Right ventricle myocardium superior (tissue), 1 donor: ENCODE results near the gene MLEC. TPM values are rescaled to one million over a fixed set of nuclear protein-coding genes. Genes with fewer than 3 reads are reported as not detected.

ENCODE experiments used
- ATAC-seq: fragments of 200-7000 bp; cut with Tn5 transposase; one replicate; pipeline ENCODE4 v1.9.1; 2020; ENCODE audit warnings: mild to moderate bottlenecking; ENCODE audit not compliant: poor library complexity
- DNase-seq: peaks from one replicate; pipeline ENCODE4 v3.0.0-alpha.2; 2020
- intact Hi-C: fragments of 100-400 bp; cut with DNase I; formaldehyde crosslinking; loops from one replicate; pipeline ENCODE4 v1.11.2; 2022
- long read RNA-seq: library from polyadenylated mRNA; unstranded; transcript quantifications from one replicate; pipeline ENCODE4 v2.0.0, GENCODE V29; 2021
- total RNA-seq: library from RNA; stranded (reverse); fragmentation: NEBNext Ultra II Directional; extraction: Animal tissue kit (Norgen Biotek cat#: 25700); gene quantifications from one replicate; pipeline ENCODE4 v1.2.1, GENCODE V29; 2021
- donor health status: DM: no; HTN: yes; CAD: no; lungs with severe emphysema.

The MLEC gene, protein sequence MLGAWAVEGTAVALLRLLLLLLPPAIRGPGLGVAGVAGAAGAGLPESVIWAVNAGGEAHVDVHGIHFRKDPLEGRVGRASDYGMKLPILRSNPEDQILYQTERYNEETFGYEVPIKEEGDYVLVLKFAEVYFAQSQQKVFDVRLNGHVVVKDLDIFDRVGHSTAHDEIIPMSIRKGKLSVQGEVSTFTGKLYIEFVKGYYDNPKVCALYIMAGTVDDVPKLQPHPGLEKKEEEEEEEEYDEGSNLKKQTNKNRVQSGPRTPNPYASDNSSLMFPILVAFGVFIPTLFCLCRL
- total RNA-seq: 125 TPM
- long read RNA-seq, full-length matches to known transcripts: 40 of 222 reads
- long read RNA-seq, partial matches to known transcripts: 0 of 222 reads
- long read RNA-seq, other reads (novel, unspliced or antisense): 182 of 222 reads

- intact Hi-C loops: no loop called here
- ATAC-seq (peak; percentile 93), DNase-seq (peak; percentile 99)
These were observed at the start of gene MLEC for GRCh38 chr12:120686690-120687577. TSS of gene MLEC (plus strand) at chr12:120687149. CDS start at chr12:120687297, 148 bp downstream.

- intact Hi-C loops: loop anchor here (5.0 kb wide), 1 partner anchor 332 kb away; no protein-coding TSS in a partner anchor
- DNase-seq: no peak
- peak; percentile 70 for ATAC-seq
These were observed 46.9 kb upstream of the MLEC start, which contains the start of gene CABP1 for GRCh38 chr12:120639771-120640721. TSS of gene CABP1 (plus strand) at chr12:120640626. CDS start at chr12:120640686, 60 bp downstream.

GRCh38 chr12:120640861-120641833, 45.8 kb upstream of the MLEC start:
- intact Hi-C loops: loop anchor here (5.0 kb wide), 1 partner anchor 331 kb away; no protein-coding TSS in a partner anchor
- DNase-seq (peak; percentile 74), ATAC-seq (peak; percentile 90)

DNA sequence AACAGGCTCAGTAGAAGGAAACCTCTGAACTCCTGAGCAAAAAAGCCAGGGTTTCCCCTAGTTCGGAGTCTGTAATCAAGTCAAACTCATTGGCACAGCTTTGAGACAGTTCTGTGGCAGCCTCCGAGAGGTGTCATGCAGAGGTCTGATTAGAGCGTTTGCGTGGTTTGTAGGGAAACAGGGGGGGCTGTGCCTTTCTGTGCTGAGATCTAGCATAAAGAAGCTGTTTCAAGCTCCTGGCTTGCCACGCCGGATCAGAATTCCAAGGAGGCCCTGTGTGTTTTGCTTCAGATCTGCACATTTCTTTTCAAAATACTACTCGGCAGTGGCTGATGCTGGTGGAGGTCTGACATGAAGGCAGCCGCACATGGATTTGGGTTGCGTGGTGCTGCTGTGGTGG, 44.8 kb upstream of the MLEC start:
- DNase-seq (no peak), ATAC-seq (no peak)
- intact Hi-C loops: loop anchor here (5.0 kb wide), 1 partner anchor 330 kb away; no protein-coding TSS in a partner anchor

DNA sequence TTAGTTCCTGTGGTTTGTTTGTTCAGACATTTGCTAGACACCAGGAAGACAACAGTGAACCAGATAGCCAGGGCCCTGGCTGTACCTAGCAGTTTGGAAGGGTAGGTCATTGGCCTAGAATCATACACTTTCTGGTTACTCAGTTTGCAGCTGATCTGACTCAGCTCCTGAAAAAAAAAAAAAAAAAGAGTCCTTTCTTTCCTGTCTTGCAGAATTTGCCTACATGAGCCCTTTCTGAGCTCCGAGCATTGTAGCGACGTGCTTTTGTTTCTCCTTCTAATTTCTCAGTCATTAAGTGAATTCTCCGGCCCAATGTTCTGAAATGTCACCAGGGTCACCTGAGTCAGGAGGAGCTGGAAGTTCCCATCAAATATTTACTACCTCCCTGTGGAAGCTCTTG, 44.1 kb upstream of the MLEC start:
- ATAC-seq: no peak
- no peak for DNase-seq
- intact Hi-C loops: loop anchor here (5.0 kb wide), 1 partner anchor 329 kb away; no protein-coding TSS in a partner anchor

- intact Hi-C loops: loop anchor here (5.0 kb wide), 1 partner anchor 329 kb away; no protein-coding TSS in a partner anchor
- DNase-seq (no peak), ATAC-seq (no peak)
These were observed 43.4 kb upstream of the MLEC start for GRCh38 chr12:120643574-120643973.

DNA sequence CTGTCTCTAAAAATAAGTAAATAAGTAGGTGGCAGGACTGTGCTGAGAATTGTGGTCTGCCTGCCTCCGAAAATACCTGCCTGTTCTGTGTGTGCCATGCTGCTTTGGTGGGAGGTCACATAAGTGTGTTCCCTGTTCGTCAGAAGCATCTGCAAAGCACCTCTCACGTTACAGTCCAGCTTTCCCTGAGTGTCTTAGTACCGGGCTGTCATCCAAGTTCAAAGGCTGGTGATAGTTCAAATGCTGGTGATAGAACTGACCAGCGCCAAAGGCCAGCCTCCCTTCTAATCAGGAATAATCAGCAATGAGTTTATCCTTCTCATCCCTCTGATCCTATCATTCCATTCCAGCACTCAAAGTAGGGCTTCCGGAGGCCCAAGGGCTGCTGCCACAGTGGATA, 40.9 kb upstream of the MLEC start:
- intact Hi-C loops: no loop called here
- ATAC-seq (no peak), DNase-seq (no peak)

DNA sequence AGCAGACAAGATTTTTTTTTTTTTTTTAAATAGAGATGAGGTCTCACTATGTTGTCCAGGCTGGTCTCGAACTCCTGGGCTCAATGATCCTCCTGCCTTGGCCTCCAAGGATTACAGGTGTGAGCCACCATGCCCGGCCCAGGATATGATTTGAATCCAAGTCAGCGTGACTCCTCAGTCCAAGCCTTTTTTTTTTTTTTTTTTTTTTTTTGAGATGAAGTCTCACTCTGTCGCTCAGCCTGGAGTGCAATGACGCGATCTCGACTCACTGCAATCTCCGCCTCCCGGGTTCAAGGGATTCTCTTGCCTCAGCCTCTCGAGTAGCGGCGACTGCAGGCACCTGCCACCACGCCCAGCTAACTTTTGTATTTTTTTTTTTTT, 39.6 kb upstream of the MLEC start:
- ATAC-seq (no peak), DNase-seq (no peak)
- intact Hi-C loops: no loop called here

DNA sequence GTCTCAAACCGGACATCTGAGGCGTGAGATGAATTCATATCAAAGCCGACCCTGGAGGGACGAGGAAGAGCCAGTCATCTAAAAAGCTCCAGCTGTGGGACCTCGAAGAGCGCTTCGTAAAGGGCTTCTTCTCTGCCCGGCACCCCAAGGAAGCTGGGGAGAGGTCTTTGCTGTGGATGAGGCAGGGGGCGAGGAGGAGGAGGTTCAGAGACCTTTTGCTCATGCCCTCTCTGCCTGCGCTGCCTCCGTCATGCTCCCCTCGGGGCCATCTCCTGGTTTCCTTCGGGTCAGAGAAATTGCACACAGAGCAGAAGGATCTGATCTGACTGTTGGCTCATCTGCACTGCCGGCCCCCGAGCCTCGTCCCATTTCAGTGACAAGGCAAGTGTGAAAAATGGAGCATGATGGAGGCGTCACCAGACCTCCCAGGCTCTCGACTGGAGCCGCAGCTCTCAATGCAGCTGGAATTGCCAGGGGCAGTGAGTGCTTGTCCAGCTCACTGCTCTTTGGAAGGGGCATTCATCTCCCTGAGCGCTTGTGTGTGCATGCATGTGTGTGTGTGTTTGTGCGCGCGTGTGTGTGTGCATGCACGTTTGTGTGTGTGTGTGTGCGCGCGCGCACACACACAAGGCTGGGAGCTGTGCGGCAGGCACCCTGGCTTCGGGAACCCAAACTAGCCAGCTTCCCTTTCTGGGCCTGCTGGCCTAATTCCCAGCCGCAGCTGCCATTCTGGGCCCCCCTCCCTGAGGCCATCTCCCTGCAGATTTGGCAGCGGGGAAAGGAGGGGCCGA, 37.3 kb upstream of the MLEC start:
- intact Hi-C loops: loop anchor here (2.0 to 5.0 kb wide), 2 partner anchors 63 to 67 kb away; partner anchors contain the start of gene POP5
- DNase-seq: peak; percentile 63
- peak; percentile 9 for ATAC-seq

- intact Hi-C loops: loop anchor here (5.0 kb wide), 1 partner anchor 68 kb away; the partner anchor contains the start of gene POP5
- no peak for ATAC-seq
These were observed 36.7 kb upstream of the MLEC start for GRCh38 chr12:120650233-120650690.

DNA sequence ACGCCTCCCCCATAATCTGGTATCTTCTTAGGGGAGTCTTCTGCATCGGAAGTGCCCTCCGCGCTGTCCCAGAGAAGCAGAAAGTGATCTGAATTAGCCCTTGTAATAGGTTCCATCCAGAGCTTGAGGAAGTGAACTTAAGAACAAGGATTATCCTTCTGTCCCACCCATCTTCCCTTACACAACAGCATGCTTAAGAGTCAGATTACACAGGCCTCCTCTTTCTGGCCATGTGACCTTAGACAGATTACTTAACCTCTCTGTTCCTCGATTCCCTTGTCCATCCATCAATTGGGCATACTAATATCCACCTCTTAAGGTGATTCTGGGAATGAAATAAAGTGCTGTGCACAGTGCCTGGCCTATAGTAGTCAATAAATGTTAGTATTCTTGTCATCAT, 35.1 kb upstream of the MLEC start:
- DNase-seq: no peak
- intact Hi-C loops: loop anchor here (5.0 kb wide), 1 partner anchor 70 kb away; the partner anchor contains the start of gene POP5
- no peak for ATAC-seq

More at GRCh38 chr12:120650233-120650690, 36.7 kb upstream of the MLEC start:
- no peak for DNase-seq

DNA sequence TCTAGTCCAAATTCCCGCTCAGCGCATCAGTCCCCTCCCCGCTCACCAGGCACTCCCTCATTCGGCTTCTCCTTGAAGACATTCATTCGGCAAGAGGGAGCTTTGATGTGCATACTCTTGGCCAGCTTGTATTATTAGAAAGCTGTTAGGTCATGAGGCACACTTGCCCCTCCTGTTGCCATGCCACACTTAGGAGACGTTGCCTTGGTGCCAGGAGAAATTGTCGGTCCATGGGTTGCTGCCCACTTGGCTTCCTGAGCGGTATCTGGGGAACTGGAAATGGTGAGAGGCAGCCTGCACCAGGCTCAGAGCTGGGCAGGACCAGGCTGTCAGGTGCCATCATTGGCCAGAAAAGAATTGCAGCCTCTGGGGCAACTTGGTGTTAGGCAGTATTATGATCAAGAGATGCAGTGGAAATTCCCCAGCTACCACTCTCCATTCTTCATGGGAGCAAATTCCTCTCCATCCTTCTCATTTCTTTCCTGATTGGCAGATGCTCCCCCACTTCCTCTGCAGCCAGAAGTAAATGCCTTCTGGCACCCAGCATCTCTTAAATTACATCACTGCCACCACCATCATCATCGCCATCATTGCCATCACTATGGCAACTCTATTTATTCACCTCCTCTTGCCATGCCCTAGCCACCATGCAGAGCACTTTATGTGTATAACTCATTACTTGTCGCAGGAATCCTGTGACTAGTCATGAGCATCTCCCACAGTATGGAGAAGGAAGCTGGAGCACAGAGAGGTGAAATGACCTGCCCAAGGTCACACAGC, 34.1 kb upstream of the MLEC start:
- ATAC-seq (no peak), DNase-seq (no peak)
- intact Hi-C loops: loop anchor here (5.0 kb wide), 1 partner anchor 71 kb away; the partner anchor contains the start of gene POP5

DNA sequence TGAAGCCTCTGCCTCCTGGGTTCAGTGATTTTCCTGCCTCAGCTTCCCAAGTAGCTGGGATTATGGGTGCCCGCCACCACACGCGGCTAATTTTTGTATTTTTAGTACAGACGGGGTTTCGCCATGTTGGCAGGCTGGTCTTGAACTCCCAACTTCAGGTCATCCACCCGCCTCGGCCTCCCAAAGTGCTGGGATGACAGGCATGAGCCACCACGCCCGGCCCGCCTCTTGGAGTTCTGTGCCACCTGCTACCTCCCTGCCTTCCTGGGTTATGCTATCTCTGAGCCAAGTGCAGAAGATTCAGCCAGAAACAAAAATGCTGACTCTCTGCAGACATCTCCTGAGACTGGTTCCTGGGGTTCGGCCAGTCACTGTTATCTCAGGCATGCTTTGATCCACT, 33.3 kb upstream of the MLEC start:
- DNase-seq (no peak), ATAC-seq (no peak)
- intact Hi-C loops: loop anchor here (5.0 kb wide), 1 partner anchor 71 kb away; the partner anchor contains the start of gene POP5

- peak; percentile 94 for ATAC-seq
- DNase-seq: peak; percentile 85
- intact Hi-C loops: loop anchor here (5.0 kb wide), 1 partner anchor 72 kb away; the partner anchor contains the start of gene POP5
These were observed 32.3 kb upstream of the MLEC start for GRCh38 chr12:120654656-120655055.

DNA sequence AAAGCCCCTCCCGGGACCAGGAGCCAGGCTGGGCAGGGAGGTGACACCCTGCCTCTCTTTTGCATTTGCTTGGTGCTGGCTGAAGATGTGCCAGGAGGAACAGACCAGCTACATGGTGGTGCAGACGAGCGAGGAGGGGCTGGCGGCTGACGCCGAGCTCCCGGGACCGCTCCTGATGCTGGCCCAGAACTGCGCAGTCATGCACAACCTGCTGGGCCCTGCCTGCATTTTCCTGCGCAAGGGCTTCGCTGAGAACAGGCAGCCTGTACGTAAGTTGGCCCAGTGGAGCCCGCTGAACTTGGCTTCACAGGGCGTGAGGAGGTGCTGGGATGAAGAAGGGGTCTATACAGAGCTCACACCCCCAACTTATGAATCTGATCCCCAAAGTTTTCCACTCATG, 30.9 kb upstream of the MLEC start:
- DNase-seq: no peak
- ATAC-seq: no peak
- intact Hi-C loops: no loop called here
